Activated gamma-delta T cell treated with Interleukin-2 at 50 U/mL for 16 hours (primary cell): ENCODE data around the gene THAP11.
"Not testable (repeated sequence)": the region's sequence is repeated elsewhere in the genome, so short reads cannot be mapped to it uniquely, and the experiment has no call there.

Experiments
- DNase-seq: peaks from one replicate; pipeline ENCODE4 v3.0.0-alpha.2; 2020

Gene THAP11

GRCh38 chr16:67837190-67837589 is 4.9 kb upstream of the THAP11 start:
- not testable (repeated sequence) for DNase-seq

GRCh38 chr16:67837811-67838210 is 4.3 kb upstream of the THAP11 start:
- DNase-seq = no peak

GRCh38 chr16:67841198-67841815 is 813 bp upstream of the THAP11 start:
- DNase-seq = no peak

GRCh38 chr16:67842509-67843342 is 606 bp downstream of the THAP11 start:
- DNase-seq = peak; percentile 56

GRCh38 chr16:67843343-67843765 is 1.2 kb downstream of the THAP11 start:
- DNase-seq = no peak

- no peak for DNase-seq
These were observed 2.4 kb downstream of the THAP11 start for GRCh38 chr16:67844497-67844896.

- DNase-seq = no peak
These were observed 3.4 kb downstream of the THAP11 start for GRCh38 chr16:67845291-67846062.

- DNase-seq = no peak
These were observed 3.9 kb downstream of the THAP11 start for GRCh38 chr16:67846063-67846319.

GRCh38 chr16:67846320-67847063 is 4.4 kb downstream of the THAP11 start, which contains the start of gene NUTF2:
Gene NUTF2 (plus strand): TSS chr16:67846933. CDS start chr16:67865131, 18,198 bp downstream.
- DNase-seq = peak; percentile 94

- DNase-seq = peak; percentile 54
These were observed 5.1 kb downstream of the THAP11 start, which contains the start of gene CENPT for GRCh38 chr16:67847064-67847861. Gene CENPT (minus strand): TSS chr16:67847693. CDS start chr16:67833859, 13,834 bp downstream.

GRCh38 chr16:67848118-67848517 is 6.0 kb downstream of the THAP11 start:
- DNase-seq = no peak

GRCh38 chr16:67853670-67854069 is 11.6 kb downstream of the THAP11 start:
- no peak for DNase-seq

- no peak for DNase-seq
These were observed 13.7 kb downstream of the THAP11 start for GRCh38 chr16:67855789-67856188.

GRCh38 chr16:67856927-67857546 is 14.9 kb downstream of the THAP11 start:
- DNase-seq = no peak

- DNase-seq = no peak
These were observed 15.6 kb downstream of the THAP11 start for GRCh38 chr16:67857547-67858233.

GRCh38 chr16:67858500-67858899 is 16.4 kb downstream of the THAP11 start:
- no peak for DNase-seq

GRCh38 chr16:67860589-67861398 is 18.7 kb downstream of the THAP11 start:
- no peak for DNase-seq

- DNase-seq = no peak
These were observed 19.8 kb downstream of the THAP11 start for GRCh38 chr16:67861877-67862276.

GRCh38 chr16:67862623-67863583 is 20.8 kb downstream of the THAP11 start:
- no peak for DNase-seq
